ENCODE results near the gene POR.
A peak's percentile ranks its signal among the peaks of the same experiment; 100 is the strongest.

POR gene

GRCh38 chr7:75943864-75944263, 28.9 kb downstream of the POR start:
- no peak overlapping the region for H3K4me3 Mint-ChIP-seq
- no peak overlapping the region for H3K27ac Mint-ChIP-seq

GRCh38 chr7:75944507-75944906, 29.6 kb downstream of the POR start:
- no peak for DNase-seq
- H3K9me3 Mint-ChIP-seq = no peaks in the 10 kb centered on the region
- H3K27me3 Mint-ChIP-seq (ENCODE audit: low read depth, poor library complexity) = no peaks in the 10 kb centered on the region
- no peak overlapping the region for H3K27ac Mint-ChIP-seq
- TF ChIP-seq, protein P1, sequence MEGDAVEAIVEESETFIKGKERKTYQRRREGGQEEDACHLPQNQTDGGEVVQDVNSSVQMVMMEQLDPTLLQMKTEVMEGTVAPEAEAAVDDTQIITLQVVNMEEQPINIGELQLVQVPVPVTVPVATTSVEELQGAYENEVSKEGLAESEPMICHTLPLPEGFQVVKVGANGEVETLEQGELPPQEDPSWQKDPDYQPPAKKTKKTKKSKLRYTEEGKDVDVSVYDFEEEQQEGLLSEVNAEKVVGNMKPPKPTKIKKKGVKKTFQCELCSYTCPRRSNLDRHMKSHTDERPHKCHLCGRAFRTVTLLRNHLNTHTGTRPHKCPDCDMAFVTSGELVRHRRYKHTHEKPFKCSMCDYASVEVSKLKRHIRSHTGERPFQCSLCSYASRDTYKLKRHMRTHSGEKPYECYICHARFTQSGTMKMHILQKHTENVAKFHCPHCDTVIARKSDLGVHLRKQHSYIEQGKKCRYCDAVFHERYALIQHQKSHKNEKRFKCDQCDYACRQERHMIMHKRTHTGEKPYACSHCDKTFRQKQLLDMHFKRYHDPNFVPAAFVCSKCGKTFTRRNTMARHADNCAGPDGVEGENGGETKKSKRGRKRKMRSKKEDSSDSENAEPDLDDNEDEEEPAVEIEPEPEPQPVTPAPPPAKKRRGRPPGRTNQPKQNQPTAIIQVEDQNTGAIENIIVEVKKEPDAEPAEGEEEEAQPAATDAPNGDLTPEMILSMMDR (IDR thresholded peaks at IDR 0.05) = no peak
- peaks cover 29% of the 10 kb centered on the region for H3K36me3 Mint-ChIP-seq (ENCODE audit: low read depth)
- no peak overlapping the region for H3K4me3 Mint-ChIP-seq
- H3K4me1 Mint-ChIP-seq = peaks cover 33% of the 10 kb centered on the region

More at GRCh38 chr7:75943864-75944263, 28.9 kb downstream of the POR start:
- Mint-ChIP-seq H3K4me1 (peaks cover 27% of the 10 kb centered on the region), H3K36me3 (ENCODE audit: low read depth) (peaks cover 32% of the 10 kb centered on the region), H3K9me3 (no peaks in the 10 kb centered on the region), H3K27me3 (ENCODE audit: low read depth, poor library complexity) (no peaks in the 10 kb centered on the region)
- TF ChIP-seq, protein P1 (IDR thresholded peaks at IDR 0.05) = no peak
- DNase-seq = no peak

DNA sequence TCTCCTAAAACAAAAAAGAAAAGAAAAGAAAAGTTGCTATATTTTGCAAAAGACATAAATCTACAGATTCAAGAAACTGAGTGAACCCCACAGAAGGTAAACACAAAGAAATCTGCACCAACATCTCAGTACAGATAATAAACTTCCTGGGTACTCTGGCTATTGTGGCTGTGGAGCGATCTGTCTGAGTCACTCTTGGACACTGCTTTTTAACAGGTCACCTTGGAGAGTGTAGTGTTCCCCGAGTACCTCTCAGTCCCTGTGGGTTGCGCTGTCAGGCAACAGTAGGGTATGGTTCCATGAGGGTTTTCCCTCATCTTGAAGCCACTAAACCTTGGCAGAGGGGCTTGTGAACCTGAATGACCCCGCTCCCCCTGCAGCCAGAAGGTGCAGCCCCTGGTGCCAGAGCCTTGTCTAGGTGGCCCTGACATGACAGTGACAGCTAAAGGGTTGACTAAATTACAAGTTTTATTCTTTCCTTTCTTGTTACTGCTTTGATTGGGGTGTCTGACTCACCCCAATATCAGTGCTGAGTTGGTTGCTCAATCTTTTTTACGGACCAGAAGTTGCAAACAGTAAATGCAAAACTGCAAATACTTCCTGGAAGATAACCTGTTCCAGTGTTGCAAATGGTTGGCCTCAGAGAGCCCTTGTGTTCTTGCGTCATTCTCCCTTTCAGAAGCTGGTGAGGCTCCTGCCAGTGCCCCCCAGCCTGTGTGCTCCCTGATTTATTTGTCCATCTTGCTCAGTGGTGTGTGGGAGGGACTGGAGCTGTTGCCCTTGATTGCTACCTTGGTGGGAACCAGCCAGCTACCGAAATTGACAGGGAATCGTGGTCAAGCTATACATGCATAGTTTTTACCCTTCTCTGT, 30.6 kb downstream of the POR start:
- DNase-seq = no peak
- Mint-ChIP-seq H3K4me1 (peaks cover 41% of the 10 kb centered on the region), H3K27ac (no peak overlapping the region), H3K27me3 (ENCODE audit: low read depth, poor library complexity) (no peaks in the 10 kb centered on the region), H3K9me3 (no peaks in the 10 kb centered on the region), H3K4me3 (peak overlapping the region; percentile 18), H3K36me3 (ENCODE audit: low read depth) (peaks cover 29% of the 10 kb centered on the region)
- TF ChIP-seq, protein P1 (IDR thresholded peaks at IDR 0.05) = no peak

- Mint-ChIP-seq H3K4me1 (peaks cover 42% of the 10 kb centered on the region), H3K36me3 (ENCODE audit: low read depth) (peaks cover 22% of the 10 kb centered on the region), H3K27ac (no peak overlapping the region), H3K4me3 (peak overlapping the region; percentile 18), H3K27me3 (ENCODE audit: low read depth, poor library complexity) (no peaks in the 10 kb centered on the region), H3K9me3 (no peaks in the 10 kb centered on the region)
- TF ChIP-seq, protein P1 (IDR thresholded peaks at IDR 0.05) = no peak
- no peak for DNase-seq
Observed at GRCh38 chr7:75946207-75946855, 31.4 kb downstream of the POR start.

DNA sequence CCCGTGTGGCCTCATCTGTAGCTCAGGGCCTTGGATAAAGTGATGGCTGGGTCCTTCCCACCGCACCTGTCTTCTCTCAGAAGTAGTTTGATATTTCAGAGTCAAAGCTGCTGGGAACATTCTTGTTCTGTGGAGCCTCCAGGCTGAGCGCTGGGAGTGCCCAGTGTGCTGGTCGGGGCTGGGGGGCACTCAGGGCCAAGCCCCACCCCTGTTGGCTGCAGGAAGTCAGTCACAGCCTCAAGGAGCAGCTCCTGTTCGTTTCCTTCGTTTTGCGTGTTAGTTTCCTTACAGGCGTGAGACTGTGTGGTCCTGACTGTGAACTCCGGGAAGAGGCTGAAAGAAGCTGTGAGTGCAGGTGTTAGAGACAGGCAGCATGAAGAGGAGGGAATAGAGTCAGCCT, 33.2 kb downstream of the POR start:
- H3K36me3 Mint-ChIP-seq (ENCODE audit: low read depth) = peaks cover 21% of the 10 kb centered on the region
- no peak for DNase-seq
- H3K4me3 Mint-ChIP-seq = no peak overlapping the region
- peak overlapping the region; percentile 96 for H3K27ac Mint-ChIP-seq
- peaks cover 42% of the 10 kb centered on the region for H3K4me1 Mint-ChIP-seq
- no peaks in the 10 kb centered on the region for H3K27me3 Mint-ChIP-seq (ENCODE audit: low read depth, poor library complexity)
- TF ChIP-seq, protein P1 (IDR thresholded peaks at IDR 0.05) = no peak
- peaks cover 3% of the 10 kb centered on the region for H3K9me3 Mint-ChIP-seq
